Muscle layer of duodenum (tissue), 2 donors: ENCODE measurements around the gene AGPAT3.

Experiments used
- H3K27ac ChIP-seq: one replicate; pipeline ENCODE4 v1.7.0; 2013; ENCODE audit warnings: mild to moderate bottlenecking, low read length
- H3K27me3 ChIP-seq: one replicate; pipeline ENCODE4 v1.7.0; 2013; ENCODE audit warnings: low read depth, mild to moderate bottlenecking, control low read depth, low read length
- H3K36me3 ChIP-seq, 2 donors: one replicate each; pipeline ENCODE4 v1.7.0; 2013; ENCODE audit warnings: low read length in 2 of 2, control low read depth in 1 of 2, mild to moderate bottlenecking in 1 of 2; ENCODE audit not compliant: insufficient read depth in 2 of 2, control insufficient read depth in 1 of 2
- H3K4me1 ChIP-seq, 2 donors: one replicate each; pipeline ENCODE4 v1.7.0; 2013; ENCODE audit warnings: low read length in 2 of 2, mild to moderate bottlenecking in 2 of 2, control low read depth in 1 of 2, moderate library complexity in 1 of 2; ENCODE audit not compliant: insufficient read depth in 2 of 2, control insufficient read depth in 1 of 2
- H3K4me3 ChIP-seq, 2 donors: one replicate each; pipeline ENCODE4 v1.7.0; 2013; ENCODE audit warnings: low read length in 2 of 2, low read depth in 1 of 2, mild to moderate bottlenecking in 1 of 2
- H3K9me3 ChIP-seq, 2 donors: one replicate each; pipeline ENCODE4 v1.7.0; 2013; ENCODE audit warnings: low read length in 2 of 2, control low read depth in 1 of 2, mild to moderate bottlenecking in 1 of 2; ENCODE audit not compliant: control insufficient read depth in 1 of 2
- donor health status: healthy.

Gene AGPAT3

DNA sequence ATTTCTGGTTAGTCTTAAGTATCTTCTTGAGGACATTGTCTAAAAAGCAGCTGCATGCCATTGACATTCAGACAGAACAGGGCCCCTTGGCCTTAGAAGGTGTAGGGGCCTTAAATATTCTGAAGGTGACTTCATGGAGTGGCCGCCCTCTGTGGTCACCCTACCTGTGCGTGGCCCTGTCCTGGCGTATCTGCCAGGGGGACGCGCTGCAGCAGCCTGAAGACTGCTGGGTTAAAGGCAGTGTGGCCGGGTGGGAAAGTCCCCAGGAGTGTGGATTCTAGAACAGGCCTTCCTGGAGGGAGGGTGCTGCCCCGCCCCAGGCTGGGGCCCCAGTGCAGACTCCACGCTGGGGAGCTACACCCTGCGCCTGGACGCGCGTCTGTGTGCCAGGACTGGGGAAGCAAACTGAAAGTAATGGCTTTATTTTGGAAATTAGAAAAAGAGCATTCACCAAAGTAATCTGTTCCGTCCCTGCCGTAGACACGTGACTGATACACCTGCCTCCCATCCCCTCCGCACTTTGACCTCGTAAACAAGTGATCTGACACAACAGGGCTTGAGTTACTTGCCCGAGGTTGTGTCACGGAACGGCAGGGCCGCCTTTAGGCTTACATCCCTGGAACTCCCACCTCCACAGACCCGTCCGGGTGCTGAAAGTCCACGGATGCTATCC is 1.8 kb downstream of the AGPAT3 start:
- H3K9me3 ChIP-seq = no peaks in the 10 kb centered on the region
- peak overlapping the region; percentile 66 to 69 for H3K4me3 ChIP-seq
- H3K27ac ChIP-seq = peak overlapping the region; percentile 83
- H3K27me3 ChIP-seq = no peaks in the 10 kb centered on the region
- peaks cover 0 to 4% of the 10 kb centered on the region in 2 donors for H3K36me3 ChIP-seq
- peaks cover 3 to 29% of the 10 kb centered on the region in 2 donors for H3K4me1 ChIP-seq

DNA sequence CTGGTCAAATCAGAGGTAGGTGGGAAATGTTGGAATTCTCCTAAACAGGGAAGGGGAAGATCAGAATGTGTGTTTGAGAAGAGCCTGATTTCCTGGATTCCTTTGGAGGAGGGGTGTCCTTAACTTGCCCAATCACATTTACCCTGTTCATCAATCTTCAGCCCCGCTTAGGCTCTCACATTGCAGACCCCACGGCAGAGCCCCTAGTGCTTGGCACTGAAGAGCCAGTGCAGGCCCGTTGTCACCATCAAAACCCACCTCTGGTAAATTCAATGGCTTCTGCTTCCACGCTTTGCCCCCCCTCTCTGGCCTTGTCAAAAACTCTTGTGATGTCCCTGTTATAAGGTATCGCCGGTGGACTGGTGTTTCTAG is 2.3 kb downstream of the AGPAT3 start:
- H3K27me3 ChIP-seq = no peaks in the 10 kb centered on the region
- H3K36me3 ChIP-seq = peaks cover 0 to 4% of the 10 kb centered on the region in 2 donors
- no peaks in the 10 kb centered on the region for H3K9me3 ChIP-seq
- peaks cover 3 to 29% of the 10 kb centered on the region in 2 donors for H3K4me1 ChIP-seq
- H3K27ac ChIP-seq = peak overlapping the region; percentile 83
- H3K4me3 ChIP-seq = peak overlapping the region; percentile 6 to 69

DNA sequence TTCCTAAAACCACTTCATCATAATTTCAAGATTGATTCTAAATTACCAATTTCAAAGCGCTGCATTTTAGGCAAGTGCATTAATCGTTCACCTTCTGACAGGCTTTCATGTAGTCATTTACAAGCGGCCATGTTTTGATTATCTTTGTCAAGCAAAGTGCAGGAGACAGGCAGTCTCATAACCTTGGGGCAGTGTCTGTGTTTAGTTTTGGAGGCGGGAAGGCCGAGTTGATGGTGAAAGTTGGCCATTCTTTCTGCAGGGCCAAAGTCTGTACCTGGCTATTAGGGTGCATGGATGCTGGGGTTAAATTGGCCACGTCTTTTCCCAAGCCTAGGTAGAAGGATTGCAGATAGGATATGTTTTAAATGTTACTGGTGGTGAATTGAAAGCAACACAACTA is 2.9 kb downstream of the AGPAT3 start:
- Histone ChIP-seq H3K36me3 (peaks cover 0 to 4% of the 10 kb centered on the region in 2 donors), H3K4me3 (peak overlapping the region in 1 of 2 donors; percentile 69), H3K27ac (peak overlapping the region; percentile 83), H3K9me3 (no peaks in the 10 kb centered on the region), H3K4me1 (peaks cover 3 to 29% of the 10 kb centered on the region in 2 donors), H3K27me3 (no peaks in the 10 kb centered on the region)

DNA sequence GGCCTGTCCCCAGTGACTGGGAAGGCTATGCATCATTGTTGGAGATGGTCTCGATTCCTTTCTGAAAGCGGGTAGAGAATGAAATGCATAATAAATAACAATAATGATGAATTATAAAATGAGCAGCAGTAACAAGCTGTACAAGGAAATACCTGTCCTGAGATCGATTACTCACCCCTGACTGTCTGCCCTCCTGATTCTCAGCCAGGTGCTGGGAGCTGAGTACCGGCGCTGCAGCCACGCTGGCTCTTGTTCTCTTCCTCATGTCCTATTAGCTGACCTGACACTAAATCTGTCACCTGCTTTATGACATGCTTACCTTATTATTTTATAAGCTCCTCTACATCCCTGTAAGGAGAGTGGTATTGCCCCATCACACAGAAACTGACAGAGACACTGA is 3.4 kb downstream of the AGPAT3 start:
- H3K27ac ChIP-seq = peak overlapping the region; percentile 34

DNA sequence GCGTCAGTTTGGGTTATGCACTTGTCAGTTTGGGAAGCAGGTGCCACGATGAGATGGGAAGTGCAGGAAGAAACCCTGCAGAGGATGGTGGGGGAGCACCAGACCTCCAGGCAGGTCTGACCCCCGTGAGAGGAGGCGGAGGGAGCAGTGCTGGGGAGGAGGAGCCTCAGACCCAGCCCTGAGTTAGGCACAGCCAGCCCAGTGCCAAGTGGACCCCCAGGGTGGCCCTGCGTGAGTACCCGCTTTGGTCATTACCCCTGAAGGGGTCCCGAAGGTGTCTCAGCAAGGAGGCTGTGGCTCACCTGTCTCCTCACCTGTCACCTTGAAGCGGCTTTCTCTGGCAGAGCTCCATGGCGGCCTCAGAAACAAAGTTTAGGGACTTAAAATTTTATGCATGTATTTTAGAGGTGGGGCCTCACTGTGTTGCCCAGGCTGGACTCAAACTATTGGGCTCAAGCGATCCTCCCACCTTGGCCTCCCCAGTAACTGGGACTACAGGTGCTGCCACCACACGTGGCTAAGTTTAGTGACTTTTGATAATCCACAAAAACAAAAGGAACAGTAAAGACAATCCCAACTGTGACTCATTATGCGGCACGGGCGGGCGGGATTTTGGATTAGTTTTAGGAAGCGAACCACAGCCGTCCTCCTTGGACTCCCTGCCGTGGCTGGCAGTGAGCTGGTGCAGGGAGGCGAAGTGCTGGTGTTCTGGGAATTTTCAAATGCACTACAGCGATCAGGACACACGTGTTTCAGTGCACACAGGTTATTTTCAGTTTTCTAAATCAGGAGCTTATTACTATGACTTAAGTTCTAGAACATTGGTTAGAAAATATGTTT is 4.7 kb downstream of the AGPAT3 start:
- no peak overlapping the region for H3K4me3 ChIP-seq
- no peaks in the 10 kb centered on the region for H3K9me3 ChIP-seq
- H3K4me1 ChIP-seq = peaks cover 3 to 29% of the 10 kb centered on the region in 2 donors
- H3K27ac ChIP-seq = no peak overlapping the region
- H3K27me3 ChIP-seq = no peaks in the 10 kb centered on the region
- H3K36me3 ChIP-seq = peaks cover 0 to 4% of the 10 kb centered on the region in 2 donors

More for the DNA sequence above, 3.4 kb downstream of the AGPAT3 start:
- no peaks in the 10 kb centered on the region for H3K9me3 ChIP-seq
- H3K36me3 ChIP-seq = peaks cover 0 to 4% of the 10 kb centered on the region in 2 donors
- H3K4me3 ChIP-seq = peak overlapping the region in 1 of 2 donors; percentile 69
- peaks cover 3 to 29% of the 10 kb centered on the region in 2 donors for H3K4me1 ChIP-seq
- H3K27me3 ChIP-seq = no peaks in the 10 kb centered on the region

DNA sequence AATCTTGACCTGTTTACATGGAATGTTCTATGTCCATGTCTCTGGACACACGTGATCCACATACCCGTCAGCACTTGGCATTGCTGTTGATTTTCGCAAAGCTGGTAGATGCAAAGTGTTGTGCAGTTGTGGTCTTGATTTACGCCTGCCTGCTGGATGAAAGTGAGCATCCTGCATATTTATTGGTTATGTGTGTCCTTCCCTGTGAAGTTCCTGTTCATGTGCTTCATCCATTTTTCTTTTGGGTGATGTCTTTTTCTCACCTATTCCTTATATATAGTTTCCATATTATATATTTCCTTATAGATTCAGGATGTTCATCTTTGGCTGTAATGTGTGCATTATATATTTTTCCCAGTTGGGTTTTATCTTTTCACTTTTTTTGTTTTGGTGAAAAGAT is 6.5 kb downstream of the AGPAT3 start:
- Histone ChIP-seq H3K9me3 (no peaks in the 10 kb centered on the region), H3K4me1 (peaks cover 2 to 27% of the 10 kb centered on the region in 2 donors), H3K4me3 (no peak overlapping the region), H3K36me3 (peaks cover 0 to 4% of the 10 kb centered on the region in 2 donors), H3K27ac (no peak overlapping the region), H3K27me3 (no peaks in the 10 kb centered on the region)

DNA sequence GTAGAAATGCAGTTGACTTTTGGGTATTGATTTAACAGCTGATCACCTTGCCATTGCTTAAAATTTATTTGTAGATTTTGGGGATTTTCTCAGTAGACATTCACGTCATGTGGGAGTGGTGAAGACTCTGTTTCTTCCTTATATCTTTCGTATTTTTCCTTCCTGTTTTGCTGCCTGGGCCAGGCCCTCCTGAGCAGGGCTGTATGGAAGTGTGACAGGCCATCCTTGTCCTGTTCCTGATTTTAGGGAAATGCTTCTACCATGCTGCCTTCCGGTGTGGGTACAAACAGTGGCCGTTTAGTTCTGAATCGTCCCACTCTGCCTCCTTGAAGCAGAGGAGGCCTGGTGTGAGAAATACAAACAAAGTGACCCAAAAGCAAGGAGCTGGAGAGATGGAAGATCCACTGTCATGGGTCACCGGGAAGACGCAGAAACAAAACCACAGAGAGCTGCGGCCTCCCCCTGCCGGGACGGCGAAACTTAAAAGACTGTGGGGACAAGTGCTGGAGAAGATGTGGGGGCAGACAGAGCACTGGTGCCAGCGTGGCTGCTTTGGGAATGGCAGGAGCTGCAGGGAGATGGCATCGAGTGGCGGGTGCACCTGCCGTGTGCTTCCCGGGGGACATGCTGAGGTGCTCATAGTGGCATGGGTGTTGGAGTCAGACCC is 7.6 kb downstream of the AGPAT3 start:
- Histone ChIP-seq H3K27ac (no peak overlapping the region), H3K4me1 (peaks cover 0 to 16% of the 10 kb centered on the region in 2 donors), H3K4me3 (no peak overlapping the region), H3K9me3 (no peaks in the 10 kb centered on the region), H3K36me3 (peaks cover 0 to 4% of the 10 kb centered on the region in 2 donors), H3K27me3 (no peaks in the 10 kb centered on the region)

DNA sequence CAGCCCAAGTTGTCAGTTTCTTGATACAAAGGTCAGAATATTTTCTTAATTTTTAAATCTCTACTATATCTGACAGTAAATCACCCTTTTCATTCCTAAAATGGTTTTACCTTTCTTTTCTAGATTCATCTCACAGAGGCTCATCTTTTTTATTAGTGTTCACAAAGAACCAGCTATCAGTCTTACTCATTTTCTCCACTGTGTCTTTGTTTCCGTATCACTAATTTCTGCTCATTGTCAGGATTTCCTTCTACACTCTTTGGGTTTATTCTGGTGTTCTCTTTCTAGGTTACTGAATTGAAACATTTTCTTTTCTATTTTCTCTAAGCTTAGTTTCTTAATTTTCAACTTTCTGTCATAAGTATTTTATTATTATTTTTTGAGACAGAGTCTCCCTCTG is 8.7 kb downstream of the AGPAT3 start:
- Histone ChIP-seq H3K4me3 (no peak overlapping the region), H3K9me3 (no peaks in the 10 kb centered on the region), H3K36me3 (peaks cover 0 to 10% of the 10 kb centered on the region in 2 donors), H3K4me1 (peaks cover 0 to 9% of the 10 kb centered on the region in 2 donors), H3K27me3 (no peaks in the 10 kb centered on the region), H3K27ac (no peak overlapping the region)

DNA sequence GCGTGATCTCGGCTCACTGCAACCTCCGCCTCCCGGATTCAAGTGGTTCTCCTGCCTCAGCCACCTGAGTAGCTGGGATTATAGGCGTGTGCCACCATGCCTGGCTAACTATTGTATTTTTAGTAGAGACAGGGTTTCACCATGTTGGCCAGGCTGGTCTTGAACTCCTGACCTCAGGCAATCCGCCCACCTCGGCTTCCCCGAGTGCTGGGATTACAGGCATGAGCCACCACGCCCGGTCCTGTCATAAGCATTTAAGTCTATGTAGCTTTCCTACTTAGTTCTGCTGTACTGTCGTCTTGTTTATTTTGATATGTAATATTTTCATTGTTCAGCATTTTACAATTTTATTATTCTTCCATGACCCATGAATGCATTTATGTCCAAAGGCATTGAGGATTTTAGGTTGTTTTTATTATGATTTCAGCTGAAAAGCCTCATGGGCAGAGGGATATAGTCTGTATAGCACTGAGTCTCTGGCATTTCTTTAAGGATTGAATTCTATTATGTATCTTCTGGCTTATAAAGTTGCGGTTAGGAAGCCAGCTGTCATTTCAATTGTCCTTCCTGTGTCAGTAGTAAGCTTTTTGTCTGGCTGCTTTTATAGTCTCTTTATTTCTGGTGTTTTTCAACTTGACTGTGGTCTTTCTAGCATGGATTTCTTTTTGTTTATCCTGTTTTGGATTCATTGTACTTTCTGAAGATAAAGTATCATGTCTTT is 9.2 kb downstream of the AGPAT3 start:
- Histone ChIP-seq H3K27ac (no peak overlapping the region), H3K4me3 (no peak overlapping the region), H3K4me1 (peaks cover 0 to 6% of the 10 kb centered on the region in 2 donors), H3K27me3 (no peaks in the 10 kb centered on the region), H3K36me3 (peaks cover 0 to 10% of the 10 kb centered on the region in 2 donors), H3K9me3 (no peaks in the 10 kb centered on the region)

DNA sequence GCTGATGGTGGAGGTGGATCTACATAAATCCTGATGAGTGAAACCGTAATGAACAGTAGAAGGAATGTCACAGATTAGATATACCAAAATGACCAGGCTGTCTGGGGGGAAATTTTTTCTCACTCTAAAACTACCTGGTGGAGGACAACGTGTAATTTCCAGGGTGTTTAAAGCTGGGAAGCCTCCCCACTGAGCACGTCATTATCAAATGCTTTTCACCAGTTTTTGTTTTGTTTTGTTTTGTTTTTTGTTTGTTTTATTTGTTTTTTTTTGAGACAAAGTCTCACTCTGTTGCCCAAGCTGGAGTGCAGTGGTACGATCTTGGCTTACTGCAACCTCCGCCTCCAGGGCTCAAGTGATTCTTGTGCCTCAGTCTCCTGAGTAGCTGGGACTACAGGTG is 11.6 kb downstream of the AGPAT3 start:
- peaks cover 0 to 6% of the 10 kb centered on the region in 2 donors for H3K36me3 ChIP-seq
- no peak overlapping the region for H3K4me3 ChIP-seq
- H3K4me1 ChIP-seq = peaks cover 0 to 23% of the 10 kb centered on the region in 2 donors
- no peak overlapping the region for H3K27ac ChIP-seq
- H3K27me3 ChIP-seq = no peaks in the 10 kb centered on the region
- H3K9me3 ChIP-seq = no peaks in the 10 kb centered on the region
